ENCODE results near the gene ANKRD27.
A peak's percentile ranks its signal among the peaks of the same experiment; 100 is the strongest.
"Not testable (repeated sequence)": the region's sequence is repeated elsewhere in the genome, so short reads cannot be mapped to it uniquely, and the experiment has no call there.

The ANKRD27 gene

GRCh38 chr19:32674931-32675719 lies at the start of gene ANKRD27:
Gene ANKRD27 (minus strand): TSS chr19:32675180. CDS start chr19:32659015, 16,165 bp downstream.
- peak; percentile 73 to 98 (median 96) for DNase-seq

- DNase-seq, result no peak
These were observed 45.9 kb upstream of the ANKRD27 start for GRCh38 chr19:32720936-32721250.

GRCh38 chr19:32720216-32720935 lies 45.4 kb upstream of the ANKRD27 start:
- DNase-seq, result no peak

- no peak for DNase-seq
These were observed 44.7 kb upstream of the ANKRD27 start, which contains the start of gene TDRD12 for GRCh38 chr19:32719611-32720059. Gene TDRD12 (plus strand): TSS chr19:32719767. CDS start chr19:32720073, 306 bp downstream.

GRCh38 chr19:32718286-32718685 lies 43.3 kb upstream of the ANKRD27 start:
- DNase-seq, result no peak

DNA sequence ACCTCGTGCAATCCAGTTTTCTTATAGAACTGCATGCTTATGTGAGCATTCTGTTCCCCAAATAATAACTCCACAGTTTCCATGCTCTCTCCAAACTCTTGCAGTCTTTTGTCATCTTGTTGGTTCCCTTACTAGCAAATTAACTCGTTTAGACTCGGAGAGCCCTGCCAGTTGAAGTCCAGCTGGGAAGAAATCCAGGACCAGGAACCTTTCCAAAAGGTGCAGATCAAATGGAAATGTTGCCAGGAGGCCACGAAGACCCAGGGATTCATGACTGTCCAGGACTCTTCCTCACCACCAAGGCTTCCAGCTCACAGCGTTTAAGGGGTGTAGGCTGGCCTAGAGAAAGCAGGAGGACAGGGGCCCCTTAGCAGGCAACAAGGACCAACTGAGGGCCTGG lies 42.5 kb upstream of the ANKRD27 start:
- no peak for DNase-seq

DNA sequence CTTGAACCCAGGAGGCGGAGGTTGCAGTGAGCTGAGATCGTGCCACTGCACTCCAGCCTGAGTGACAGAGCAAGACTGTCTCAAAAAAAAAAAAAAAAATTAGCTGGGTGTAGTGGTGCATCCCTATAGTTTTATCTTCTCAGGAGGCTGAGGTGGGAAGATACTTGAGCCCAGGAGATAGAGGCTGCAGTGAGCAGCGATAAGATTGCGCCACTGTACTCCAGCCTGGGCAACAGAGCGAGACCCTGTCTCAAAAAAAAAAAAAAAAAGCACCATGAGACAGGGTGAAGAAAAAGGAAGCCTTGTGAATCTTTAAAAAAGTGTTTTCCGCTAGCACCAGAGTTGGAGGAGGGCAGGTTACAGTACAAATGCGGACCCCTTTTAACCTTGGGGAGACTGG lies 41.2 kb upstream of the ANKRD27 start:
- not testable (repeated sequence) for DNase-seq

- no peak for DNase-seq
These were observed 36.8 kb upstream of the ANKRD27 start for GRCh38 chr19:32711747-32712146.

DNA sequence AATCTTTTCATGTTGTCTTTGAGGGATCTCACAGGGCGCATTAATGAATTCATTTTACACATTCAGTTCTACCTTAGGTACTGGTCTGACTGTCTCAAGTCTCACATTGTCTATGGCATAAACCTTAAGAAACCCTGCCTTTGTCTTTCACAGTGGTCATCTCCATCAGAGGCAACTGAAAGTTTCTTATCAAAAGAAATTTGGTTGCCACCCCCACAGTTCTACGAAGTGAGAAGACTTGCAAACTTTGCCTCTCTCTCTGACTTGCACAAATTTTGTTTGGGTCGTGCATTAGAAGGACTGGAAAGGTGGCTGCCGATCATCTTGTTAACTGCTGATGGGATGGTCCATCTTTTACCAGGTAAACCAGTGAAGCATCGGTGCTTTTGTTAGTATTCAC lies 34.1 kb upstream of the ANKRD27 start:
- DNase-seq, result no peak

GRCh38 chr19:32708457-32708856 lies 33.5 kb upstream of the ANKRD27 start:
- no peak for DNase-seq

DNA sequence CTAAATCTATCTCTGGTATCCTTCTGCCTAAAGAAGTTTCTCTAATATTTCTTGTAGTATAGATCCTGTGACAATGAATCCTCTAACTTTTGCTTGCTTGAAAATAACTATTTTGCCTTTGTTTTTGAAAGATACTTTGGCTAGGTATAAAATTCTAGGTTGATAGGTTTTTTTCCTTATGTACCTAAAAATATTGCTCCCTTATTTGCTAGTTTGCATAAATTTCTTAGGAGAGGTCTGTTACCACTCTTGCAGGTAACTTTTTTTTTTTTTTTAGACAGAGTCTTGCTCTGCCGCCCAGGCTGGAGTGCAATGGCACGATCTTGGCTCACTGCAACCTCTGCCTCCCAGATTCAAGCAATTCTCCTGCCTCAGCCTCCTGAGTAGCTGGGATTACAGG lies 29.0 kb upstream of the ANKRD27 start:
- DNase-seq, result not testable (repeated sequence)

DNA sequence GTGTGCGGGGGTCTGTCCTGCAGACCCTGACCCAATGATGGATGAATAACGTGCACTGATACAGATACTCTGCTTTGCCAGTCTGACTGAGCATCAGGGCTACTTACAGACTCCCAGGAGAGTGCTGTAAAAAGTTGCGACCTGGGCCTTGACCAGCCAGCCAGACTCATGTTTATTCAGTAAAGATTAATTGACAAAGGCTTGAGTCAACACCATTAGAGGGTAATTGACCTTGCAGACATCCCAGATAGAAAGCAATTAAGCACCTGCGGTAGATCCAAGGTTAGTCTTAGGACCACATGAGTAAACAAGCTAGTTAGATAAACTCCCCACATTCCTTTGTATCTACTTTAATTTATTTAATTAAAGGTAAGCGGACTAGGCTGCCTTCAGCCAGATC lies 27.0 kb upstream of the ANKRD27 start:
- no peak for DNase-seq

DNA sequence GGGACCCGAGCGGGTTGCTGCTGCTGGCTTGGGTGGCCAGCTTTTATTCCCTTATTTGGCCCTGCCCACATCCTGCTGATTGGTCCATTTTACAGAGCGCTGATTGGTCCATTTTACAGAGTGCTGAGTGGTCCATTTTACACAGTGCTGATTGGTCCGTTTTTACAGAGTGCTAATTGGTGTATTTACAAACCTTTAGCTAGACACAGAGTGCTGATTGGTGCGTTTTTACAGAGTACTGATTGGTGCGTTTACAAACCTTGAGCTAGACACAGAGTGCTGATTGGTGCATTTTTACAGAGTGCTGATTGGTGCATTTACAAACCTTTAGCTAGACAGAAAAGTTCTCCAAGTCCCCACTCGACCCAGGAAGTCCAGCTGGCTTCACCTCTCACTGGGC lies 25.1 kb upstream of the ANKRD27 start:
- not testable (repeated sequence) for DNase-seq

DNA sequence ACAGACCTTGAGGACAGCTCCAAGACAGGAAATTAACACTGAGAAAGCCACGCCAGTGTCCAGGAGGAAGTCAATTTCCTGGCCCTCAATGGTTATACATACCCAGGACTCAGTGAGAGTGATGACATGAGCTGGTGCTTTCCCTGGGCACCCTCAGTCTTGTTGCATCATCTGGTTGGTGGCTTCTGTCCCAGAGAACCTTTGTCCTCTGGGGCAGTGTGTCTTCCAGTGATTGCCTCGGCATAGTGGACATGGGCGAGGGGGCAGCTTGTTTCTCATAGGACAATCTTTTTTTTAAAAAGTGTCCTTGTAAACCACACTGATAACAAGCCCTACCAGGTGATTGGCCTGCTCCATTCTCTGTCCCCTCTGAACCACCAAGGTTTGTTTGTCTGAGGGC lies 21.8 kb upstream of the ANKRD27 start:
- not testable (repeated sequence) for DNase-seq

GRCh38 chr19:32695506-32695905 lies 20.5 kb upstream of the ANKRD27 start:
- not testable (repeated sequence) for DNase-seq

DNA sequence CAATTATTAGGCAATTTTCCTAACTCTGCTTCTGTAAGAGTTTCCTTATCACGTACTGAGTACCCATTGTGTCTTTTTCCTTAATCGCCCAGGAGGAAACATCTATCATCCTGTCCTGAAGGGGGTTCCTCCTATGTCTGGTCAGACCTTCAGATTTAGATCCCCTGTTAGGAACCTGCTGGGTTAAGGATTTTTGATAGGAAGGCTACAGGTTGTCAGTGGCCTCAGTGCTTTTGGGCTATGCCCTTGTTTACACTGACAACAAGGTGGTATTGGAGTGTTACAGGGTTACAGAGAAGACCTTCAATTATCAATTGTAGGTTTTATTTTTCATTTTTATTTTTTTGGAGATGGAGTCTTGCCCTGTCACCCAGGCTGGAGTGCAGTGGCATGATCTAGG lies 19.9 kb upstream of the ANKRD27 start:
- not testable (repeated sequence) for DNase-seq

GRCh38 chr19:32694316-32694715 lies 19.3 kb upstream of the ANKRD27 start:
- DNase-seq, result not testable (repeated sequence)

DNA sequence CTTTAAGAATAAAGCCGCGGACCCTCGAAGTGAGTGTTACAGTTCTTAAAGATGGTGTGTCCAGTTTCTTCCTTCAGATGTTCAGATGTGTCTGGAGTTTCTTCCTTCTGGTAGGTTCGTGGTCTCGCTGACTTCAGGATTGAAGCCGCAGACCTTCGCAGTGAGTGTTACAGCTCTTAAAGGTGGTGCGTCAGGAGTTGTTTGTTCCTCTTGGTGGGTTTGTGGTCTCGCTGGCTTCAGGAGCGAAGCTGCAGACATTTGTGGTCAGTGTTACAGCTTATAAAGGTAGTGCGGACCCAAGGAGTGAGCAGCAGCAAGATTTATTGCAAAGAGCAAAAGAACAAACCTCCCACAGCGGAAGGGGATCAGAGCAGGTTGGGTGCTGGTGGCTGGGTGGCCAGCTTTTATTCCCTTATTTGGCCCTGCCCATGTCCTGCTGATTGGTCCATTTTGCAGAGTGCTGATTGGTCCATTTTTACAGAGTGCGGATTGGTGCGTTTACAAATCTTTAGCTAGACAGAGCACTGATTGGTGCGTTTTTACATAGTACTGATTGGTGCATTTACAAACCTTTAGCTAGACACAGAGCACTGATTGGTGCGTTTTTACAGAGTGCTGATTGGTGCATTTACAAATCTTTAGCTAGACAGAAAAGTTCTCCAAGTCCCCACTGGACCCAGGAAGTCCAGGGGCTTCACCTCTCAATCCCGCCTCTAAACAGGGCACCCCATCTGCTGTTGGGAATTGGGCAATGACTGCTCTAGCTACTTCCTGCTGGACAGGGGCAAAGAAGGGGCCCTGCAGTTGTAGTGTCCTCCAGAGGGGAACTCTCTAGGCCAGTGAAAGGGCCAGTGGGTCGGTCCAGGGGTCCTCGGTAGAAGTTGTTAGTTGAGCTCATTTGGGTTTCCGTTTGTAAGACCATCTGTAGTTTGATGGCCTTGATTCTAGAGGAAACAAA lies 18.4 kb upstream of the ANKRD27 start:
- not testable (repeated sequence) for DNase-seq

- DNase-seq, result no peak
These were observed 17.7 kb upstream of the ANKRD27 start for GRCh38 chr19:32692727-32693061.

- DNase-seq, result peak in 50 of 58 donors; percentile 7 to 73 (median 48)
These were observed 17.2 kb upstream of the ANKRD27 start for GRCh38 chr19:32691952-32692726.

Data from anterior cingulate cortex (tissue), 58 donors.